DND-41 (cell line): ENCODE data around the gene LAMC3.

Source experiments
- ATAC-seq: fragments of 200-7000 bp; cut with Tn5 transposase; 3 replicates; pipeline ENCODE4 v1.9.1; 2021; ENCODE audit warnings: low read depth; ENCODE audit not compliant: insufficient read depth
- DNase-seq: peaks from one replicate; pipeline ENCODE4 v3.0.0-alpha.2; 2020
- H2AFZ ChIP-seq: 2 replicates; pipeline ENCODE4 v1.6.0; 2012; ENCODE audit warnings: low read depth, low read length
- H3K27ac ChIP-seq: 2 replicates; pipeline ENCODE4 v1.5.1; 2012; ENCODE audit warnings: low read length, inconsistent platforms
- H3K27me3 ChIP-seq: fragments of 200-600 bp; sonication (generic); 2 replicates; pipeline ENCODE4 v1.6.0; 2012; ENCODE audit warnings: low read length, mild to moderate bottlenecking, inconsistent platforms; ENCODE audit not compliant: insufficient read depth, poor library complexity
- H3K36me3 ChIP-seq: 2 replicates; pipeline ENCODE4 v1.5.1; 2012; ENCODE audit warnings: low read length, inconsistent platforms; ENCODE audit not compliant: insufficient read depth
- H3K4me1 ChIP-seq: 2 replicates; pipeline ENCODE4 v1.5.1; 2012; ENCODE audit warnings: mild to moderate bottlenecking, low read length; ENCODE audit not compliant: insufficient read depth
- H3K4me2 ChIP-seq: 2 replicates; pipeline ENCODE4 v1.6.0; 2012; ENCODE audit warnings: mild to moderate bottlenecking, moderate library complexity, low read length, inconsistent platforms; ENCODE audit not compliant: insufficient read depth
- H3K4me3 ChIP-seq, 2 experiments: fragments of 200-600 bp in 1 of 2; shearing (Covaris generic) in 1 of 2; 2 replicates each; pipeline ENCODE4 v1.5.1; 2012 to 2016; ENCODE audit warnings: inconsistent platforms in 2 of 2, low read length in 2 of 2, mild to moderate bottlenecking in 2 of 2, low read depth in 1 of 2, moderate library complexity in 1 of 2
- H3K79me2 ChIP-seq: 2 replicates; pipeline ENCODE4 v1.6.0; 2012; ENCODE audit warnings: low read length, inconsistent platforms; ENCODE audit not compliant: insufficient read depth
- H3K9ac ChIP-seq: 2 replicates; pipeline ENCODE4 v1.6.0; 2012; ENCODE audit warnings: low read depth, mild to moderate bottlenecking, inconsistent platforms, low read length, moderate library complexity
- H3K9me3 ChIP-seq: 2 replicates; pipeline ENCODE4 v1.5.1; 2012; ENCODE audit warnings: low read length, moderate library complexity, mild to moderate bottlenecking, inconsistent platforms; ENCODE audit not compliant: insufficient read depth, severe bottlenecking
- H4K20me1 ChIP-seq: 2 replicates; pipeline ENCODE4 v1.6.0; 2012; ENCODE audit warnings: low read length; ENCODE audit not compliant: insufficient read depth
- CTCF ChIP-seq: IDR thresholded peaks from 2 replicates; pipeline ENCODE4 v1.5.1; 2012; ENCODE audit warnings: borderline replicate concordance, low read length, moderate library complexity, mild to moderate bottlenecking; ENCODE audit not compliant: poor library complexity, severe bottlenecking; ENCODE audit errors: extremely low read depth
- EZH2 ChIP-seq: IDR thresholded peaks from 3 replicates; pipeline ENCODE4 v1.6.1; 2012; ENCODE audit warnings: borderline replicate concordance, low read depth, mild to moderate bottlenecking, moderate library complexity, low read length, inconsistent platforms; ENCODE audit not compliant: severe bottlenecking

LAMC3 gene

GRCh38 chr9:130986356-130986965, 22.5 kb upstream of the LAMC3 start:
- H3K4me3 ChIP-seq = no peak overlapping the region
- H4K20me1 ChIP-seq = no peaks in the 10 kb centered on the region
- H3K27me3 ChIP-seq = no peaks in the 10 kb centered on the region
- no peaks in the 10 kb centered on the region for H3K4me1 ChIP-seq
- no peak overlapping the region for H2AFZ ChIP-seq
- no peak overlapping the region for H3K27ac ChIP-seq
- H3K4me2 ChIP-seq = no peak overlapping the region
- DNase-seq = no peak
- no peaks in the 10 kb centered on the region for H3K9me3 ChIP-seq
- H3K36me3 ChIP-seq = no peaks in the 10 kb centered on the region
- TF ChIP-seq EZH2 (no peak), CTCF (no peak)
- no peak for ATAC-seq
- H3K79me2 ChIP-seq = no peaks in the 10 kb centered on the region
- H3K9ac ChIP-seq = no peak overlapping the region

DNA sequence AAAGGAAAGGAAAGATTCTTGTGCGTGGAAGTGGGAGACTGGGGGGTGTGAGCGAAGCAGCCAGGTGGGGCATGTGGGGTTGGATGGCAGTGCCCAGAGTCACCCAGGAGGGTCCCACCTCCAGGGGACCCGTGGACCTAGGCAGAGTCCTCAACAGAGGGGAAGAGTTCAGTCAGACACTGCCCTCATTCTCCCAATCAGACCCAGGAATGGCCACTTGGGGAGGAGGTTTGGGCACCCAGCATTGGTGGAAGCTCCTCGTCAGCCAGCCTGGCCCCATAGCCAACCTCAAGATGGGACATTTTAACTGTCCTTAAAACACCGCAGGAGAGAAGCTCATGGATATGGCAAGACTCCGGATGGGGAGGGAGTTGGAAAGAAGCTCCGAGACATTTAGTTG, 21.9 kb upstream of the LAMC3 start:
- no peak overlapping the region for H2AFZ ChIP-seq
- DNase-seq = no peak
- H3K4me3 ChIP-seq = no peak overlapping the region
- no peak for ATAC-seq
- H3K36me3 ChIP-seq = no peaks in the 10 kb centered on the region
- H3K9ac ChIP-seq = no peak overlapping the region
- no peaks in the 10 kb centered on the region for H3K79me2 ChIP-seq
- H4K20me1 ChIP-seq = no peaks in the 10 kb centered on the region
- H3K4me2 ChIP-seq = no peak overlapping the region
- H3K27ac ChIP-seq = no peak overlapping the region
- TF ChIP-seq CTCF (no peak), EZH2 (no peak)
- no peaks in the 10 kb centered on the region for H3K27me3 ChIP-seq
- H3K4me1 ChIP-seq = no peaks in the 10 kb centered on the region
- H3K9me3 ChIP-seq = no peaks in the 10 kb centered on the region

DNA sequence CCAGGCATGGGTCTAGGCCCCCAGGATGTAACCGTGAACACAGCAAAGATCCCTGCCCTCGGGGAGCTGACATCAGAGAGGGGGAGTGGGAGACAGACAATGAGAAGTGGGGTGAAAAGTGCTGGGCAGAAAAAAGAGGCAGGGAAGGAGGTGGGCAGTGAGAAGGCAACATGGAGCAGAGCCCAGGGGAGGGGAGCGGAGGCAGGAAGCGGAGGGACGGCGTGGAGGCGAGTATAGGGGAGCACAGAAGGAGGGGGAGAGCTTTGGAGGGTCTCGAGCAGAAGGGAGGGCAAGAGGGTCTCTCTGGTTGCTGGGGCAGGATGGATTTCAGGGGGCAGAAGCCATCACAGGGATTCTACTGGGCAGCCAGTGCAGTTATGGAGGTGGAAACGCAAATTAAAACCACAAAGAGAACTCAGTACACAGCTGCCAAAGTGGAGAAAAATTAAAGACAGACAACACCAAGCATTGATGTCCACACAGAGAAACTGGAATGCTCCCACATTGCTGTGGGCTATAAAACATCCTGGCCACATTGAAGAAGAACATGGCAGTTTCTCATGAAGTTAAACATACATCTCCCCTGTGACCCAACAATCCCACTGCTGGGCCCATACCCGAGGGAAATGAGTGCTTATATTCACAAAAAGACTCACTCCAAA, 21.1 kb upstream of the LAMC3 start:
- DNase-seq = no peak
- Histone ChIP-seq H3K27ac (no peak overlapping the region), H3K27me3 (no peaks in the 10 kb centered on the region)

More for the DNA sequence above, 21.1 kb upstream of the LAMC3 start:
- Histone ChIP-seq H3K79me2 (no peaks in the 10 kb centered on the region), H4K20me1 (no peaks in the 10 kb centered on the region), H3K9ac (no peak overlapping the region), H3K4me3 (no peak overlapping the region), H3K4me1 (no peaks in the 10 kb centered on the region), H3K36me3 (no peaks in the 10 kb centered on the region), H3K4me2 (no peak overlapping the region), H2AFZ (no peak overlapping the region), H3K9me3 (no peaks in the 10 kb centered on the region)
- no peak for TF ChIP-seq CTCF
- TF ChIP-seq EZH2 = no peak
- no peak for ATAC-seq
